Stomach (tissue), 4 donors: ENCODE data around the gene OR4L1.
"Not testable (repeated sequence)": the region's sequence is repeated elsewhere in the genome, so short reads cannot be mapped to it uniquely, and the experiment has no call there.

ENCODE experiments used
- EP300 ChIP-seq: sonication (generic); formaldehyde crosslinking; IDR thresholded peaks from one replicate; pipeline ENCODE4 v1.6.1; 2017; ENCODE audit warnings: antibody characterized with exemption
- POLR2A ChIP-seq, 4 donors: fragments of 450-650 bp; IDR thresholded peaks; one replicate each; pipeline ENCODE4 v1.6.1; 2016; ENCODE audit warnings: antibody characterized with exemption in 4 of 4, control low read depth in 2 of 4, mild to moderate bottlenecking in 1 of 4, moderate library complexity in 1 of 4
- TF ChIP-seq, protein P1 (sequence below), 7 experiments: fragments of 450-650 bp in 4 of 7; fragments of 200-600 bp in 3 of 7; sonication (generic) in 3 of 7; IDR thresholded peaks; one replicate each; pipeline ENCODE4 v1.5.1; 2016 to 2019; ENCODE audit warnings: antibody characterized with exemption in 7 of 7, control low read depth in 2 of 7, mild to moderate bottlenecking in 1 of 7

- TF ChIP-seq, protein P1, sequence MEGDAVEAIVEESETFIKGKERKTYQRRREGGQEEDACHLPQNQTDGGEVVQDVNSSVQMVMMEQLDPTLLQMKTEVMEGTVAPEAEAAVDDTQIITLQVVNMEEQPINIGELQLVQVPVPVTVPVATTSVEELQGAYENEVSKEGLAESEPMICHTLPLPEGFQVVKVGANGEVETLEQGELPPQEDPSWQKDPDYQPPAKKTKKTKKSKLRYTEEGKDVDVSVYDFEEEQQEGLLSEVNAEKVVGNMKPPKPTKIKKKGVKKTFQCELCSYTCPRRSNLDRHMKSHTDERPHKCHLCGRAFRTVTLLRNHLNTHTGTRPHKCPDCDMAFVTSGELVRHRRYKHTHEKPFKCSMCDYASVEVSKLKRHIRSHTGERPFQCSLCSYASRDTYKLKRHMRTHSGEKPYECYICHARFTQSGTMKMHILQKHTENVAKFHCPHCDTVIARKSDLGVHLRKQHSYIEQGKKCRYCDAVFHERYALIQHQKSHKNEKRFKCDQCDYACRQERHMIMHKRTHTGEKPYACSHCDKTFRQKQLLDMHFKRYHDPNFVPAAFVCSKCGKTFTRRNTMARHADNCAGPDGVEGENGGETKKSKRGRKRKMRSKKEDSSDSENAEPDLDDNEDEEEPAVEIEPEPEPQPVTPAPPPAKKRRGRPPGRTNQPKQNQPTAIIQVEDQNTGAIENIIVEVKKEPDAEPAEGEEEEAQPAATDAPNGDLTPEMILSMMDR (IDR thresholded peaks at IDR 0.05): not testable (repeated sequence)
- TF ChIP-seq EP300; POLR2A (IDR thresholded peaks at IDR 0.05): not testable (repeated sequence)
These were observed 39.3 kb downstream of the OR4L1 start for GRCh38 chr14:20098926-20099770.
